Bronchial epithelial cell (primary cell): Measurements from ENCODE around the gene CDR2. TPM values are rescaled to one million over a fixed set of nuclear protein-coding genes. Genes with fewer than 3 reads are reported as not detected.

Source experiments
- DNase-seq: peaks from one replicate; pipeline ENCODE4 v3.0.0-alpha.2; 2010; ENCODE audit warnings: low read depth
- FAIRE-seq: peaks from 2 replicates; lab custom pipeline; 2011; peaks lifted over from hg19 to GRCh38; lab: Jason Lieb, UNC
- H3K27me3 ChIP-seq: 2 replicates; pipeline ENCODE4 v1.5.1; 2011; ENCODE audit warnings: low read length; ENCODE audit not compliant: control insufficient read depth, insufficient read depth
- H3K36me3 ChIP-seq: 2 replicates; pipeline ENCODE4 v1.5.1; 2011; ENCODE audit warnings: low read length; ENCODE audit not compliant: control insufficient read depth, insufficient read depth
- H3K4me3 ChIP-seq: 2 replicates; pipeline ENCODE4 v1.5.1; 2011; ENCODE audit warnings: mild to moderate bottlenecking, low read depth, low read length, control low read depth
- total RNA-seq: library from RNA; depleted of rRNA; stranded (reverse); fragments of >200 nt; gene quantifications from 2 replicates; pipeline ENCODE4 v1.2.1, GENCODE V29; 2014
- TF ChIP-seq, protein P1 (sequence below): IDR thresholded peaks from 2 replicates; pipeline ENCODE4 v1.5.1; 2011; ENCODE audit warnings: mild to moderate bottlenecking, moderate library complexity, low read length, control low read depth, inconsistent platforms; ENCODE audit not compliant: insufficient read depth, severe bottlenecking

Gene CDR2
- total RNA-seq, 1 donor from 2014 or later = 25.3 TPM

DNA sequence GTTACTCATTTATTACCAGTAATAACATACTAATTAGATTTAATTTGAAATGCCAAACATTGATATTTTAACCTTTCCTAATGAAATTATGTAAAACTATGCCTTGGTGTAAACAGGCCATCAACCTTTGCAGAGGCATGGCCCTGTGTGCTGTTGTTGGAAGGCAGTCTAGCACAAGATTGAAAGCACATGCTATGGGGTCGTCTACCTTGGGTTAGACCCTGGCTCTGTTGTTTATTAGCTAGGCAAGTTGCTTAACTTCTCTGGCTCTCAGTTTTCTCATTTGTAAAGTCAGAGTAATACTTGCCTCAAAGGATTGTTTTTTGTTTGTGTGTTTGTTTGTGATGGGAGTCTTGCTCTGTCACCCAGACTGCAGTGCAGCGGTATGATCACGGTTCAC is 9.4 kb upstream of the CDR2 start:
- Histone ChIP-seq H3K4me3 (no peak overlapping the region), H3K27me3 (no peaks in the 10 kb centered on the region), H3K36me3 (peaks cover 2% of the 10 kb centered on the region)
- TF ChIP-seq, protein P1, sequence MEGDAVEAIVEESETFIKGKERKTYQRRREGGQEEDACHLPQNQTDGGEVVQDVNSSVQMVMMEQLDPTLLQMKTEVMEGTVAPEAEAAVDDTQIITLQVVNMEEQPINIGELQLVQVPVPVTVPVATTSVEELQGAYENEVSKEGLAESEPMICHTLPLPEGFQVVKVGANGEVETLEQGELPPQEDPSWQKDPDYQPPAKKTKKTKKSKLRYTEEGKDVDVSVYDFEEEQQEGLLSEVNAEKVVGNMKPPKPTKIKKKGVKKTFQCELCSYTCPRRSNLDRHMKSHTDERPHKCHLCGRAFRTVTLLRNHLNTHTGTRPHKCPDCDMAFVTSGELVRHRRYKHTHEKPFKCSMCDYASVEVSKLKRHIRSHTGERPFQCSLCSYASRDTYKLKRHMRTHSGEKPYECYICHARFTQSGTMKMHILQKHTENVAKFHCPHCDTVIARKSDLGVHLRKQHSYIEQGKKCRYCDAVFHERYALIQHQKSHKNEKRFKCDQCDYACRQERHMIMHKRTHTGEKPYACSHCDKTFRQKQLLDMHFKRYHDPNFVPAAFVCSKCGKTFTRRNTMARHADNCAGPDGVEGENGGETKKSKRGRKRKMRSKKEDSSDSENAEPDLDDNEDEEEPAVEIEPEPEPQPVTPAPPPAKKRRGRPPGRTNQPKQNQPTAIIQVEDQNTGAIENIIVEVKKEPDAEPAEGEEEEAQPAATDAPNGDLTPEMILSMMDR = no peak
- DNase-seq (no peak), FAIRE-seq (no peak)

DNA sequence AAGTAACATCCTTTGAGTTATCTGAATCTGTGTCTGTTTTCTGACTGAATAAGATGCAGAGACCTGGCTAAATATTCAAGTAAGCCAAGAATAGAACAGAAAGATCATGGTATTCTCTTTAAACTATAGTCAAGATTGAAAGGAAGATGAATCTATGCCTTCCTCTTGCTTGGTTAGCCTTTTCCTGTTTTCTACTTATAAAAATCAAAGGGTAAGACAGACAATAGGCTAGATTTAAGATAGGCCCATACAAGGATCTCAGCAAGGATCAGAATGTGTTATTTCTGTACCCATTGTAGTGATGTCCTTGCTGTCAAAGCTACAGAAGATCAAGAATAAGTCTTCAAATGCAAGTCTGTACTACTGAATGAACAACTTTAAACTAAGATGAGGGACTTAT is 7.0 kb upstream of the CDR2 start:
- Histone ChIP-seq H3K27me3 (no peaks in the 10 kb centered on the region), H3K4me3 (no peak overlapping the region), H3K36me3 (peaks cover 2% of the 10 kb centered on the region)
- FAIRE-seq (no peak), DNase-seq (no peak)
- TF ChIP-seq, protein P1 = no peak

DNA sequence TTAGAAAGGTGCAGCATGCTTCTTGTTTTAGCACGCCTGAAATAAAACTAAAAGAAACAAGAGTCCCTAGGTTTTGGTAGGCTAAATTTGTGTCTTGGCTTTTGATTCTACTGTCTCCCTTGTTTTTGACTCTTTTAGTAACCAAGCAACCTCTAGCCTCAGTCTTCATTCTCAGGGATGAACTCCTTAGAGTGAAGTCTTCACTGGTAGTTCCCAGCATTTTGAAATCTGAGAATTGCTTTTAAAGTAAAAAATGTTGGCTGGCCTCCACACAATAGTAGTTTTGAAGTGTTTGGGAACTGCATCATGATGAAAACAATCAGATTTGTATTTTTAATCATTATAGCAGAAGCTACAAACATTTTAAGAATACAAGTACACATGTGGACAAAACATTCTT is 6.1 kb upstream of the CDR2 start:
- Histone ChIP-seq H3K27me3 (no peaks in the 10 kb centered on the region), H3K4me3 (no peak overlapping the region), H3K36me3 (peaks cover 2% of the 10 kb centered on the region)
- TF ChIP-seq, protein P1 = no peak
- DNase-seq = no peak
- no peak for FAIRE-seq

DNA sequence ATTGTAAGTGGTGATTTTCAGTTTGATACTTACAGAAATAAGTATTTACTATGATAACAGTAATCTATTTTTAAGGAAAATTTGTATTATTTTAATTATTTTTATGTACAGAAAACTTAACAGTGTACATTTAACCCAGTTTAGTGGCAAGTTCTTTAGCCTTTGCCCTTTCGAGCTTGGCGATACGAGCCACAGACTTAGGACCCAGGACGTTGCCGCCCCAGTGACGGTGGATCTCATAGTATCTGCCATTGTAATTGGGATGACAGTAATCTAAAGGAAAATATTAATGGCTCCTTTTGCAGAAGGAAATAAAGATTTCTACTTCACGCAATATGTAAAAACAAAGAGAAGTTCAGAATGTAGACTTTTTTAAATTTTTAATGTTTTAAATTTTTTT is 5.2 kb upstream of the CDR2 start:
- TF ChIP-seq, protein P1 = no peak
- DNase-seq (no peak), FAIRE-seq (no peak)
- no peak overlapping the region for H3K4me3 ChIP-seq
- peaks cover 2% of the 10 kb centered on the region for H3K36me3 ChIP-seq
- no peaks in the 10 kb centered on the region for H3K27me3 ChIP-seq

DNA sequence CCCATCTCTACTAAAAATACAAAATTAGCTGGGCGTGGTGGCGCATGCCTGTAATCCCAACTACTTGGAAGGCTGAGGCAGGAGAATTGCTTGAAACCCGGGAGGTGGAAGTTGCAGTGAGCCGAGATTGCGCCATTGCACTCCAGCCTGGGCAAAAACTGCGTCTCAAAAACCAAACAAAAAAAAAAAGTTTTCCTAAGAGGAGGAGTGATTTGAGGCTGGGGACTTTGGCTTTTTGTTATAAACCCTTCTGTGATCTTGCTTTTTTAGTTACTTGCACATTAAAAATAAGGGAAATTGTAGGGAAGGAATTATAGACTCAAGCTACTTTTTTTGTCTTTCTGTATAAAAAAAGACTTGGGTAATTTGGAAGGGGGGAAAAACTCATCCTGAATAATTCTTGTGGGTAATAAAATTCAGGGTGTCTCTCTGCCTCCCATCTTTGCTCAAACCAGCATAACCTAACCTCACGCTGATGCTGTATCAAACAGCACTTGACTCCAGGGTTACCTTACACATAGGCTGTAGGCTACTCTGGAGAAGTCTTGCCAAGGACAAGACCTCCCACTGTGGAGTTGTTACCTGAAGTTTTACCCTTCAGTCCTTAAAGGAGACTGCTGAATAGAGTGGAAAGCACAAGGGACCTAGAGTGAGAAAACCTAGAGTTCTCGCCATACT is 1.7 kb upstream of the CDR2 start:
- no peak for FAIRE-seq
- Histone ChIP-seq H3K4me3 (no peak overlapping the region), H3K27me3 (no peaks in the 10 kb centered on the region), H3K36me3 (no peaks in the 10 kb centered on the region)
- TF ChIP-seq, protein P1 = no peak
- no peak for DNase-seq
